COR-L47 (cell line): ENCODE results near the gene TIMM44.
"Not testable (repeated sequence)": the region's sequence is repeated elsewhere in the genome, so short reads cannot be mapped to it uniquely, and the experiment has no call there.

Experiments
- DNase-seq: peaks from one replicate; lab custom pipeline; 2025; lab: John Stamatoyannopoulos, UW

The TIMM44 gene

DNA sequence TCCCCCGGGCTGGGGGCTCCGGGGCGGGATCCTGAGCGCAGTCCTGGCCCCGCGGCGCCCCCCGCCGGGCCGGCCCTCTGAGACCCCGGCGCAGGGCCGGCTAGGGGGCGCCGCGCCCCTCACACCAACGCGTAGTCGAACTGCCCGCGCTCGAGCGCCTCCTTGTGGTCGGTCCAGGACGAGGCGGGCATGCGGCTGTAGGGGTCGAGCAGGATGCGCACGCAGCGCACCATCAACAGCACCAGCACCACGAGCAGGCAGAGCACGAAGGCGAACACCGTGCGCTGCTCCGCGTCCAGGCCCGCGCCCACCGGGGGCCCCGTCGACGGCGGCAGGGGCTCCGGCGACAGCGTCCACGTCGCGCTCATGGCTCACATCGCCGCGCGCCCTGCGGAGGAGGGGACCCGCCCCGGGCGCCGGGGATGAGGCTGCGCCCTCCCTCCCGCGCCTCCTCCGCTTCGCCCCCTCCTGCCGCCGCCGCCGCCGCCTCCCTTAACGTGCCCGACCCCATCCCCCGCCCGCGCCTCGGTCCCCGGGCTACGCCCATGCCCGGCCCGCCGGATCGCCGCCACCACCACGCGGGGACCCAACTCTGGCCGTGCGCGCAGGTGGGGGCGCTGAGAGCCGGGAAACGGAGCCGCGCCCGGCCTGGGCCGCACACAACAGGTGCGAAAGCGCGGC, 18.2 kb downstream of the TIMM44 start:
- peak; percentile 75 for DNase-seq

GRCh38 chr19:7924651-7925170, 18.8 kb downstream of the TIMM44 start:
- no peak for DNase-seq

DNA sequence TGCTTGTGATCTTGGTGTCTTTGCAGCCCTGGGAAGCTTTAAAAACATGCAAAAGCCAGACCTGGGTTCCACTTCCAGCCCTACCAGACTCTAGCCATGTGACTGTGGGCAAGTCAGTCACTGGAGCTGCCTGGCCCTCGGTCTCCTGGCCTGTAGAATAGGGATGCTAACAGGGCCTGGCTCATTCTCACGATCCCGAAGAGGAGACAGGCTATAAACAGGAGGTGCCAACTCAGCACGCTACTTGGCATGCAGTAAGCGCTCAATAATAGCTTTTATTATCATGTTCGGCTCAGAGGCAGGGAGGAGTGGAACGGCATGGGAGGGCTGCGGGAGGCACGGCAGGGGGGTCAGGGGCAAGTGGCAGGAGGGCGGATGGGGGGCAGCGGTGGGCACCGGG, 19.2 kb downstream of the TIMM44 start:
- DNase-seq: no peak

- no peak for DNase-seq
Observed at GRCh38 chr19:7923295-7924191, 19.9 kb downstream of the TIMM44 start.

GRCh38 chr19:7922836-7923195, 20.6 kb downstream of the TIMM44 start:
- no peak for DNase-seq

- DNase-seq: no peak
Observed at GRCh38 chr19:7921967-7922835, 21.3 kb downstream of the TIMM44 start.

DNA sequence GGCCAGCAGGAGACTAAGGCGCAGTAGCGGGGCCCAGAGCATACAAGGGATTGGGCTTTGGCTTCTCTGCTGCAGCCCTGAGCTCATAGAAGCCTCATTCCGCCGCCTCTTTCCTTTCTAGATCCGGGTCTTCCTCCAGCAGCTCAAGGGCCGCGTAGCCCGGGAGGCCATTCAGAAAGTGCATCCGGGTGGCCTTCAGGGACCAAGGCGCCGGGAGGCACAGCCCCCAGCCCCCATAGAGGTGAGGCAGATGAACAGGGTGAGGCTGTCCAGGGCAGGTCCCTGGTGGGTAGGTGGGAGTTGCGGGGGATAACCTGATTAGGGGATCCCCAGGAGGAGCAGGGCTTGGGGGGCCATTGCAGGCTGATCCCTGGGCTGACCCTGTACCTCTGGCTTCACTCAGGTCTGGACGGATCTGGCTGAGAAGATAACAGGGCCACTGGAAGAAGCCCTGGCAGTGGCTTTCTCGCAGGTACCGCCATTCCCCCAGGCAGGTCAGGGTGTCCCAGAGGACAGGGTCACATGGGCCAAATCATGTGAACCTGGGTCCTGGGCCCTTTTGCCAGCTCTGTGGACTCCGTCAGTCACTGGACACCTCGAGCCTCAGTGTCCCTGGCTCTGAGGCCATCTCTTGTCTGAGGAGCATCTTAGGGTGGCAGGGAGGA, 22.0 kb downstream of the TIMM44 start:
- DNase-seq: no peak

- DNase-seq: peak; percentile 98
Observed at GRCh38 chr19:7920519-7921301, 22.8 kb downstream of the TIMM44 start.

- DNase-seq: peak; percentile 88
Observed at GRCh38 chr19:7919610-7920518, 23.6 kb downstream of the TIMM44 start, which contains the start of gene SNAPC2. TSS of gene SNAPC2 (plus strand) at chr19:7920338. CDS start at chr19:7920367, 29 bp downstream.

- no peak for DNase-seq
Observed at GRCh38 chr19:7918615-7919421, 24.6 kb downstream of the TIMM44 start.

GRCh38 chr19:7918062-7918614, 25.3 kb downstream of the TIMM44 start:
- not testable (repeated sequence) for DNase-seq

- DNase-seq: peak; percentile 68
Observed at GRCh38 chr19:7917267-7918061, 26.0 kb downstream of the TIMM44 start.

- DNase-seq: no peak
Observed at GRCh38 chr19:7916955-7917266, 26.6 kb downstream of the TIMM44 start.

- peak; percentile 35 for DNase-seq
Observed at GRCh38 chr19:7916103-7916954, 27.1 kb downstream of the TIMM44 start.

DNA sequence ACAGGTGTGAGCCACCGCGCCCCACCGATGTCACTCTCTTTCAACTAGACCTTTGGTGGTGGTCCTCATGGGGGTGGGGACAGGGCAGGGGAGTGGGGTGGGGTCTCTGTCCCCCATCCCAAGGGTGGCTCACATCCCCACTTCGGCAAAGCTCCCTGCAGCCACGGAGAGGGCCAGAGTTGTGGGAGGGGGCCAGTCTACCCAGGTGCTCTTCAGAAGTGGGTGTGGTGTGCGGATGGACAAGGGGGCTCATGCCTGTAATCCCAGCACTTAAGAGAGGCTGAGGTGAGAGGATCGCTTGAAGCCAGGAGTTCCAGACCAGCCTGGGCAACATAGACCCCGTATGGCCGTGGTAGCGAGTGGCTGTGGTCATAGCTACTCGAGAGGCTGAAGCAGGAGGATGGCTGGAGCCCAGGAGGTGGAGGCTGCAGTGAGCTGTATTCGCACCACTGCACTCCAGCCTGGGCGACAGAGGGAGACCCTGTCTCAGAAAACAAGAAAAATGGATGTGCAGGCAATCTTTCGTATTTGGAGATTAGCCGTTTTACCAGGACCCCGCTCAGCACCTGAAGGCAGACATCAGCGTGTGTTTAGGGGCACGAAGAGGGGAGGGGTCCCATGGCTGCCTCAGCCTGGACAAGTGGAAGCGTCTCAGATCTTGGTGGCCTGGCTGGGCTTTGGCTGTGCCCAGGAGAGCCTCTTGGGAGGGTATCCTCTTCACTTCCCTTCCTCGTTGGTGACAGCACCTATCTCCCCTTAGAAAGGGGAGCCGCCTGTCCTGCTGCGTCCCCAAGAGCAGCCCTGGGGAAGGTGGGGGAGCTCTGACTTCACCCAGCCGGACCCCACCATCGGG, 28.0 kb downstream of the TIMM44 start:
- DNase-seq: no peak

GRCh38 chr19:7914598-7915045, 28.8 kb downstream of the TIMM44 start, which contains the start of gene TGFBR3L:
TSS of gene TGFBR3L (plus strand) at chr19:7914830.
- DNase-seq: no peak
